ENCODE results near the gene AVPR2. TPM values are rescaled to one million over a fixed set of nuclear protein-coding genes. Genes with fewer than 3 reads are reported as not detected.

Gene AVPR2
- total RNA-seq, 6 donors from 2014 or later: 1.2 to 2.8 (median 1.4) TPM; not detected in 3

DNA sequence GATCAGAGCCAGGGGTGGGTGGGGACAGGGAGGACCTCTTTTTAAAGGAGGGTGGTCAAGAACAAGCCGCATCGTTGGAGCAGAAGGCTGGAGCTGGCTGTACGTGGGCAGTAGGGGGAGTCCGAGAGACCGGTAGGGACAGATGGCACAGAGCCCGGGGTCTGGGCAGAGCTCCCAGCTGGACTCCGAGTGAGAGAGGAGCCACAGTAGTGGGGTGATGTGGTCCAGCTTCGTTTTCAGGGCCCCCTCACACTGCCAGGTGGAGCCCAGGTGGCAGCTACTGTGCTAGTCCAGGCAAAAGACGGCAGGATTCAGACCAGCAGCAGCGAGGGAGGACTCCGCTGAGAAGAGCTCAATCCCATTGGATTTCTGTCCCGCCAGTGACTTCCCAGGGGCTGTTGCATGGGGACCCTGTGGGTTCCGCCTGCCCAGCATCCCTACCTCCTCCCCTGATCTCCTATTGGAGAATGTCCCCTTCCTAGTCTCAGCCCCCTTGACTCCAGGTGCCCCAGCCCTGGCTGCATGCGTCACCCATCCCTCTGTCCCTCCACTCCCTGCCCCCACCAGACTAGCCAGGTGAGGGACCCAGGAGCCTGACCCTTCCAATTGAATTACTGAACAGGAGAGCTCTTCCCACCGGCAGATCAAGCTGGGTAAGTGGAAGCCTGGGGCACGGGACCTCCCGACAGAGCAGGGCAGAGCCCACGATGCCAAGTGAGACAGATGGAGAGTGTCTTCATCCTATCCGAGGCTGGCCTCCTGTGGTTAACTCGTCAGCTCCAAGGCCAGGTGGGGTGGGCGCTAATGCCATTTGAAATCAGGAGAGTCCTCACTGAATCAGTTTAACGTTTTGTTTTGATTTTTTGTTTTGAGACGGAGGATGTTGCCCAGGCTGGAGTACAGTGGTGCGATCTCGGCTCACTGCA lies 18.7 kb downstream of the AVPR2 start:
- DNase-seq: peak in 1 of 2 donors; percentile 77
- H3K36me3 ChIP-seq: peaks cover 0 to 7% (median 1%) of the 10 kb centered on the region in 4 donors
- no peaks in the 10 kb centered on the region for H3K9me3 ChIP-seq
- WGBS, 2 donors: 33 to 63% methylated on average over 6 to 25 of the region's 25 CpGs
- peak overlapping the region; percentile 12 to 98 (median 94) for H3K27ac ChIP-seq
- ATAC-seq (ENCODE audit: low FRiP score in 2 of 2): peak; percentile 46 to 58
- peak overlapping the region in 2 of 4 donors; percentile 8 to 62 for H3K4me3 ChIP-seq
- peaks cover 20 to 74% (median 34%) of the 10 kb centered on the region in 4 donors for H3K4me1 ChIP-seq
- peaks cover 0 to 13% (median 0%) of the 10 kb centered on the region in 4 donors for H3K27me3 ChIP-seq
- no peak for TF ChIP-seq POLR2A (IDR thresholded peaks at IDR 0.05)
- TF ChIP-seq CTCF (IDR thresholded peaks at IDR 0.05): peak in 4 of 6 experiments; percentile 27 to 48 (median 44)
- no peak for TF ChIP-seq POLR2AphosphoS5 (IDR thresholded peaks at IDR 0.05)
- TF ChIP-seq EP300 (IDR thresholded peaks at IDR 0.05): no peak

- Histone ChIP-seq H3K9me3 (no peaks in the 10 kb centered on the region), H3K27ac (peak overlapping the region; percentile 92 to 98 (median 95)), H3K36me3 (no peaks in the 10 kb centered on the region), H3K4me1 (peaks cover 20 to 81% (median 42%) of the 10 kb centered on the region in 4 donors), H3K27me3 (peaks cover 0 to 13% (median 0%) of the 10 kb centered on the region in 4 donors), H3K4me3 (peak overlapping the region in 3 of 4 donors; percentile 50 to 62 (median 59))
- WGBS, 2 donors: 0 to 34% methylated on average over 3 to 14 of the region's 14 CpGs
- ATAC-seq (ENCODE audit: low FRiP score in 2 of 2): no peak
- TF ChIP-seq POLR2AphosphoS5 (IDR thresholded peaks at IDR 0.05) (peak; percentile 16 to 68), CTCF (IDR thresholded peaks at IDR 0.05) (peak in 4 of 6 experiments; percentile 26 to 37 (median 33)), POLR2A (IDR thresholded peaks at IDR 0.05) (peak in 1 of 4 donors; percentile 16), EP300 (IDR thresholded peaks at IDR 0.05) (no peak)
- peak in 1 of 2 donors; percentile 68 for DNase-seq
These were observed 19.8 kb downstream of the AVPR2 start for GRCh38 chrX:153924149-153924861.

- no peak for DNase-seq
- H3K9me3 ChIP-seq: no peaks in the 10 kb centered on the region
- TF ChIP-seq POLR2A (IDR thresholded peaks at IDR 0.05) (no peak), CTCF (IDR thresholded peaks at IDR 0.05) (no peak), POLR2AphosphoS5 (IDR thresholded peaks at IDR 0.05) (no peak), EP300 (IDR thresholded peaks at IDR 0.05) (no peak)
- ATAC-seq (ENCODE audit: low FRiP score in 2 of 2): no peak
- H3K27me3 ChIP-seq: peaks cover 0 to 13% (median 0%) of the 10 kb centered on the region in 4 donors
- WGBS, 2 donors: 62% methylated on average over 4 of the region's 4 CpGs; no CpG with 5 or more reads in 1 of the 2 donors
- peak overlapping the region in 3 of 4 donors; percentile 50 to 62 (median 59) for H3K4me3 ChIP-seq
- peak overlapping the region; percentile 92 to 98 (median 95) for H3K27ac ChIP-seq
- peaks cover 20 to 91% (median 47%) of the 10 kb centered on the region in 4 donors for H3K4me1 ChIP-seq
- peaks cover 0 to 8% (median 1%) of the 10 kb centered on the region in 4 donors for H3K36me3 ChIP-seq
These were observed 20.9 kb downstream of the AVPR2 start for GRCh38 chrX:153925387-153925738.

GRCh38 chrX:153925739-153926551 lies 21.5 kb downstream of the AVPR2 start, which contains the start of gene ARHGAP4:
TSS of gene ARHGAP4 (minus strand) at chrX:153926264. CDS start at chrX:153926202, 62 bp downstream.
- peaks cover 0 to 13% (median 4%) of the 10 kb centered on the region in 4 donors for H3K36me3 ChIP-seq

More at GRCh38 chrX:153925739-153926551, 21.5 kb downstream of the AVPR2 start, which contains the start of gene ARHGAP4:
- Histone ChIP-seq H3K27me3 (peaks cover 0 to 11% (median 0%) of the 10 kb centered on the region in 4 donors), H3K4me1 (peaks cover 20 to 88% (median 47%) of the 10 kb centered on the region in 4 donors), H3K9me3 (no peaks in the 10 kb centered on the region), H3K27ac (peak within 1 kb of the TSS; percentile 92 to 98 (median 95)), H3K4me3 (peak within 1 kb of the TSS in 3 of 4 donors; percentile 50 to 62 (median 59))
- 29 to 30% methylated on average over 2 to 35 of the region's 59 CpGs for WGBS, 2 donors
- no peak for ATAC-seq (ENCODE audit: low FRiP score in 2 of 2)
- DNase-seq: peak in 1 of 2 donors; percentile 88
- TF ChIP-seq POLR2A (IDR thresholded peaks at IDR 0.05): no peak
- TF ChIP-seq CTCF (IDR thresholded peaks at IDR 0.05): peak in 2 of 6 experiments; percentile 5 to 13
- TF ChIP-seq POLR2AphosphoS5 (IDR thresholded peaks at IDR 0.05): no peak
- no peak for TF ChIP-seq EP300 (IDR thresholded peaks at IDR 0.05)

Data from upper lobe of left lung (tissue), 6 donors.